Upper lobe of left lung (tissue), 6 donors: ENCODE data around the gene NTSR1. TPM values are rescaled to one million over a fixed set of nuclear protein-coding genes. Genes with fewer than 3 reads are reported as not detected.

Experiments used
- ATAC-seq, 2 donors: fragments of 200-7000 bp; cut with Tn5 transposase; one replicate each; pipeline ENCODE4 v1.9.1; 2022; ENCODE audit warnings: mild to moderate bottlenecking in 2 of 2, moderate library complexity in 2 of 2; ENCODE audit not compliant: low FRiP score in 2 of 2
- DNase-seq, 2 donors: peaks; one replicate each; pipeline ENCODE4 v3.0.0-alpha.2; 2019 to 2020
- H3K27ac ChIP-seq, 4 donors: fragments of 200-600 bp; sonication (generic); one replicate each; pipeline ENCODE4 v1.5.1; 2016 to 2019
- H3K27me3 ChIP-seq, 4 donors: fragments of 200-600 bp; sonication (generic); one replicate each; pipeline ENCODE4 v1.5.1; 2017 to 2019
- H3K36me3 ChIP-seq, 4 donors: fragments of 200-600 bp; sonication (generic); one replicate each; pipeline ENCODE4 v1.5.1; 2016 to 2019
- H3K4me1 ChIP-seq, 4 donors: fragments of 200-600 bp; sonication (generic); one replicate each; pipeline ENCODE4 v1.5.1; 2018 to 2019
- H3K4me3 ChIP-seq, 4 donors: fragments of 200-600 bp; sonication (generic); one replicate each; pipeline ENCODE4 v1.5.1; 2017 to 2019; ENCODE audit warnings: mild to moderate bottlenecking in 2 of 4, moderate library complexity in 1 of 4
- H3K9me3 ChIP-seq, 4 donors: fragments of 200-600 bp; sonication (generic); one replicate each; pipeline ENCODE4 v1.5.1; 2018 to 2019
- EP300 ChIP-seq, 4 donors: sonication (generic); formaldehyde crosslinking; IDR thresholded peaks; one replicate each; pipeline ENCODE4 v1.5.1; 2017; ENCODE audit warnings: antibody characterized with exemption in 4 of 4, control low read depth in 2 of 4
- POLR2A ChIP-seq, 4 donors: fragments of 450-650 bp; IDR thresholded peaks; one replicate each; pipeline ENCODE4 v1.5.1; 2016 to 2017; ENCODE audit warnings: antibody characterized with exemption in 4 of 4, mild to moderate bottlenecking in 2 of 4
- POLR2AphosphoS5 ChIP-seq, 2 donors: sonication (generic); formaldehyde crosslinking; IDR thresholded peaks; one replicate each; pipeline ENCODE4 v1.5.1; 2017; ENCODE audit warnings: antibody characterized with exemption in 2 of 2
- WGBS, 2 donors: methylation state at CpG; one replicate each; pipeline ENCODE4 v1.1.5; 2017 to 2018; 5-methylcytosine and 5-hydroxymethylcytosine counted together
- total RNA-seq, 6 donors: library from RNA; depleted of rRNA in 4 of 6; stranded (reverse); fragments of >200 nt in 4 of 6; gene quantifications; one replicate each; pipeline versions ENCODE4 v1.1.0 to v1.2.1, GENCODE V29; 2016 to 2021
- TF ChIP-seq, protein P1 (sequence below), 6 experiments: fragments of 450-650 bp in 4 of 6; fragments of 200-600 bp in 2 of 6; sonication (generic) in 2 of 6; IDR thresholded peaks; one replicate each; pipeline ENCODE4 v1.5.1; 2016 to 2019; ENCODE audit warnings: antibody characterized with exemption in 6 of 6
- donor health status: DM: no; HTN: no; CAD: no; lungs with moderate emphysema.
- donor health status: DM: no; HTN: yes; CAD: no; lungs with severe emphysema.

The NTSR1 gene
- total RNA-seq, 6 donors from 2014 or later: 0.20 to 1.4 (median 0.26) TPM; not detected in 1

DNA sequence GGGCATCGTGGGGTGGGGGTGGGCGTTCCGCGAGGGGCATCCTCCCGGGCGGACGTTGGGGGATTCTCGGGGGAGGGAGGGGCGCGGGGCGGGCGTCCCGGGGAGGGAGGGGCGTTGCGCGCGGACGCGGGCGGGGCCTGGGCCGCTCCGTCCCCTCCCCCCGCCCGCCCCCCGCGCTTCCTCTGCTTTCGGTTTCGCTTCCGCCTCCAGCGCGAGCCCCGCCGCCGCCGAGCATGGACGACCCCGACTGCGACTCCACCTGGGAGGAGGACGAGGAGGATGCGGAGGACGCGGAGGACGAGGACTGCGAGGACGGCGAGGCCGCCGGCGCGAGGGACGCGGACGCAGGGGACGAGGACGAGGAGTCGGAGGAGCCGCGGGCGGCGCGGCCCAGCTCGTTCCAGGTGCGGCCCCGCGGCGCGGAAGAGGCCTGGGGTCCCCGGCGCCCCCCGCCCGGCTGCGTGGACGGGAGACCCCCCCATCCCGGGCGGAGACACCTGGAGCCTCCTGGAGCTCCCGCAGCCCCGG is 96.1 kb downstream of the NTSR1 start, which contains the start of gene OGFR:
Gene OGFR (plus strand): TSS at position 209 of the 528 bp plus-strand sequence. CDS start 25 bp downstream, at position 234.
- peak within 1 kb of the TSS; percentile 88 to 94 (median 91) for H3K27ac ChIP-seq
- H3K4me1 ChIP-seq: peaks cover 31 to 45% (median 34%) of the 10 kb centered on the region in 4 donors
- H3K36me3 ChIP-seq: peaks cover 10 to 46% (median 34%) of the 10 kb centered on the region in 4 donors
- H3K4me3 ChIP-seq: peak within 1 kb of the TSS; percentile 94 to 100 (median 98)
- H3K27me3 ChIP-seq: no peaks in the 10 kb centered on the region
- WGBS, 2 donors: 1% methylated on average over 38 of the region's 77 CpGs; no CpG with 5 or more reads in 1 of the 2 donors
- TF ChIP-seq EP300 (IDR thresholded peaks at IDR 0.05) (peak in 1 of 4 donors; percentile 32), POLR2AphosphoS5 (IDR thresholded peaks at IDR 0.05) (peak; percentile 88 to 90), POLR2A (IDR thresholded peaks at IDR 0.05) (peak in 2 of 4 donors; percentile 23 to 84)
- TF ChIP-seq, protein P1, sequence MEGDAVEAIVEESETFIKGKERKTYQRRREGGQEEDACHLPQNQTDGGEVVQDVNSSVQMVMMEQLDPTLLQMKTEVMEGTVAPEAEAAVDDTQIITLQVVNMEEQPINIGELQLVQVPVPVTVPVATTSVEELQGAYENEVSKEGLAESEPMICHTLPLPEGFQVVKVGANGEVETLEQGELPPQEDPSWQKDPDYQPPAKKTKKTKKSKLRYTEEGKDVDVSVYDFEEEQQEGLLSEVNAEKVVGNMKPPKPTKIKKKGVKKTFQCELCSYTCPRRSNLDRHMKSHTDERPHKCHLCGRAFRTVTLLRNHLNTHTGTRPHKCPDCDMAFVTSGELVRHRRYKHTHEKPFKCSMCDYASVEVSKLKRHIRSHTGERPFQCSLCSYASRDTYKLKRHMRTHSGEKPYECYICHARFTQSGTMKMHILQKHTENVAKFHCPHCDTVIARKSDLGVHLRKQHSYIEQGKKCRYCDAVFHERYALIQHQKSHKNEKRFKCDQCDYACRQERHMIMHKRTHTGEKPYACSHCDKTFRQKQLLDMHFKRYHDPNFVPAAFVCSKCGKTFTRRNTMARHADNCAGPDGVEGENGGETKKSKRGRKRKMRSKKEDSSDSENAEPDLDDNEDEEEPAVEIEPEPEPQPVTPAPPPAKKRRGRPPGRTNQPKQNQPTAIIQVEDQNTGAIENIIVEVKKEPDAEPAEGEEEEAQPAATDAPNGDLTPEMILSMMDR (IDR thresholded peaks at IDR 0.05): no peak
- ATAC-seq: peak in 1 of 2 donors; percentile 71
- DNase-seq: peak; percentile 71 to 94
- H3K9me3 ChIP-seq: no peaks in the 10 kb centered on the region

DNA sequence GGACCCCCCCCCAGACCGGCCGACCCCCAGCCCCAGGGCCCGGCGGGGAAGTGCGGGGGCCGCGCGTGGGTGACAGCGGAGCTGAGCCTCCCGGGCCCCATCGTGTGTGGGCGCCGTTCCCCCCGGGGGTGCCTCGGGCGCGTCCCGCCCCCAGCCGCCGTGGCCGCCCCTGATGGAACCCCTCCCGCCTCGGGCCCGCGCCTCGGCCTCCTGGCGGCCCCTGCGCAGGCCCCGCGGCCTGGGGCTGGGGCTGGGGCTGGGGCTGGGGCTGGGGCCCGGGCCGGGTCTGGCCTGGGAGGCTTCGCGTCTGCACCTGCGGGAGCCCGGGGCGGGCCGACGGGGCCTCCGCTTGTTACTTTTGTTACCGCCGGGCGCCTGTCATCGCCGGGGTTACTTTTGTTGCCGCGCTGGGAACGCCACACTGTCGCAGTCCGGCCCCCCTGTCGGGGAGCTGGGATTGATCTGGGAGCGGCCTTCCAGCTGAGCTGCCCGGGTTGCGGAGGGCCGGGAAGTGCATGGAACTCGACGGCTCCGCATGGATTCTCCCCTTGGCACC is 96.6 kb downstream of the NTSR1 start:
- Histone ChIP-seq H3K9me3 (no peaks in the 10 kb centered on the region), H3K27me3 (no peaks in the 10 kb centered on the region), H3K4me1 (peaks cover 31 to 45% (median 34%) of the 10 kb centered on the region in 4 donors), H3K4me3 (peak overlapping the region; percentile 94 to 100 (median 98)), H3K27ac (peak overlapping the region; percentile 88 to 94 (median 91)), H3K36me3 (peaks cover 9 to 47% (median 34%) of the 10 kb centered on the region in 4 donors)
- peak in 1 of 2 donors; percentile 89 for DNase-seq
- peak in 1 of 2 donors; percentile 58 for ATAC-seq
- TF ChIP-seq POLR2AphosphoS5 (IDR thresholded peaks at IDR 0.05): peak in 1 of 2 donors; percentile 0
- TF ChIP-seq, protein P1 (IDR thresholded peaks at IDR 0.05): peak in 1 of 6 experiments; percentile 18
- TF ChIP-seq EP300 (IDR thresholded peaks at IDR 0.05): no peak
- WGBS, 2 donors: 0% methylated on average over 3 of the region's 58 CpGs; no CpG with 5 or more reads in 1 of the 2 donors

DNA sequence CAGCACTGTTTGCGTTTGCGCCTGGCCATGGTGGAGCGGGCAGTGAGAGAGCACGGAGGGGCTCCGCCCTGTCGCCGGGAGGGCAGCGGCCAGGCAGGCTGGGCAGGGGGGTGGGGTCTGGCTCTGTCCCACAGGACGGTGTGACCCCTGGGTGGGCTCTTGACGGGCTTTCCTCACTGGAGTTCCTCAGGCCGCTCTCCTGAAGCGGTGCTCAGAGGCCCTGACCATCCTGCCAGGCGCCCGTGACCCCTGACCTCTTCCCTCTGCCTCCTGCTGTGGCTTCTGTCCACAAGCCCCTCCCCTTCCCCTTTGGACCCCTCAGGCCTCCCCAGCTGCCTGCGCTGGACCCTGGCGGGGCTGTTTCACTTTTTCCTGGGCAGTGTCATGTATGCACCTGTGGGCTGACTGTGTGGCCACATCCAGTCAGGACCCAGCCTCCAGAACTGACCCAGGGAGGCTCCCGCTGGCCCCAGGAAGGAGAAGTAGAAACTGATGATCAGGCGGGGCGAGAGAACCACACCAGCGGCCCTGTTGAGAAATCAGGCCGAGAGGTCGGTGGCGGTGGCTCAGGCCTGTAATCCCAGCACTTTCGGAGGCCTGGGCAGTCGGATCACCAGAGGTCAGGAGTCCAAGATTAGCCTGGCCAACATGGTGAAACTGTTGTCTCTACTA is 97.2 kb downstream of the NTSR1 start:
- peak; percentile 7 to 40 for ATAC-seq

DNA sequence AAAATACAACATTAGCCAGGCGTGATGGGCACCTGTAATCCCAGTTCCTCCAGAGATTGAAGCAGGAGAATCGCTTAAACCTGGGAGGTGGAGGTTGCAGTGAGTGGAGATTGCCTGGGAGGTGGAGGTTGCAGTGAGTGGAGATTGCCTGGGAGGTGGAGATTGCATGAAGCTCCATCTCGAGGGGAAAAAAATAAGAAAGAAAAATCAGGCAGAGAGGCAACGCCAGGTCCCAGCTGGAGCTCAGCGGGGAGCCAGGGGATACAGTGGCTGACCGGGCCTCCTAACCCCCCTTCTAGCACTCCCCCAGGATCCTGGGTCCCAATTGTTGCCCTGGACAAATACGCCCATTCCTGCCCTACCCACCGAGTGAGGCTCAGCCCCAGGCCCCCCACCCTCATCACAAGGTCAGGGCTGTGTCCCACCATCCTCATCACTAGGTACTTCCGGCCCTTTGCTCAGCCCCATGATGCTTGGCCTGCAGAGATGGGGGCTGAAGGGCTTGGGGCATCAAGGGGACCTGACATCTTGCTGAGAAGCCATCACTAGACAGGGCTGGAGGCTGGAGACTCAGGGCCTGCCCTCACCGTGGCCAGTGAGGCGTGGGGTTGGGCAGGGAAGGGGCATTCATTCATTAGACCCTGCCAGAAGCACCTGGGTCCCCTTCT is 97.9 kb downstream of the NTSR1 start:
- no peaks in the 10 kb centered on the region for H3K27me3 ChIP-seq
- H3K4me3 ChIP-seq: peak overlapping the region in 2 of 4 donors; percentile 98 to 100
- no peaks in the 10 kb centered on the region for H3K9me3 ChIP-seq
- H3K36me3 ChIP-seq: peaks cover 19 to 49% (median 41%) of the 10 kb centered on the region in 4 donors
- DNase-seq (peak in 1 of 2 donors; percentile 29), ATAC-seq (no peak)
- no peak for TF ChIP-seq POLR2A (IDR thresholded peaks at IDR 0.05)
- peaks cover 31 to 45% (median 34%) of the 10 kb centered on the region in 4 donors for H3K4me1 ChIP-seq
- WGBS, 2 donors: 60 to 79% methylated on average over 8 to 9 of the region's 11 CpGs
- H3K27ac ChIP-seq: peak overlapping the region; percentile 88 to 94 (median 91)

More for the DNA sequence above, 97.2 kb downstream of the NTSR1 start:
- H3K27me3 ChIP-seq: no peaks in the 10 kb centered on the region
- WGBS, 2 donors: 21 to 51% methylated on average over 8 to 24 of the region's 25 CpGs
- peak; percentile 81 to 83 for DNase-seq
- H3K4me3 ChIP-seq: peak overlapping the region; percentile 94 to 100 (median 98)
- no peak for TF ChIP-seq EP300 (IDR thresholded peaks at IDR 0.05)
- TF ChIP-seq, protein P1 (IDR thresholded peaks at IDR 0.05): no peak
- TF ChIP-seq POLR2AphosphoS5 (IDR thresholded peaks at IDR 0.05): peak; percentile 3 to 15
- peak in 1 of 4 donors; percentile 62 for TF ChIP-seq POLR2A (IDR thresholded peaks at IDR 0.05)
- peaks cover 15 to 47% (median 39%) of the 10 kb centered on the region in 4 donors for H3K36me3 ChIP-seq
- H3K4me1 ChIP-seq: peaks cover 31 to 45% (median 34%) of the 10 kb centered on the region in 4 donors
- H3K9me3 ChIP-seq: no peaks in the 10 kb centered on the region
- peak overlapping the region; percentile 88 to 94 (median 91) for H3K27ac ChIP-seq
